ENCODE measurements around the gene TCF20. TPM values are rescaled to one million over a fixed set of nuclear protein-coding genes. Genes with fewer than 3 reads are reported as not detected.

Gene TCF20
- total RNA-seq, 1 experiment from 2014 or later, result 56.4 TPM

- Mint-ChIP-seq H3K9me3 (ENCODE audit: unreplicated experiment) (no peaks in the 10 kb centered on the region), H3K4me3 (ENCODE audit: unreplicated experiment) (no peak overlapping the region), H3K27me3 (ENCODE audit: insufficient read depth, unreplicated experiment) (no peaks in the 10 kb centered on the region), H3K36me3 (ENCODE audit: insufficient read depth, unreplicated experiment) (no peaks in the 10 kb centered on the region), H3K4me1 (ENCODE audit: insufficient read depth, unreplicated experiment) (peaks cover 32% of the 10 kb centered on the region), H3K27ac (ENCODE audit: low read depth, unreplicated experiment) (no peak overlapping the region)
- ChIA-PET CTCF (interaction anchor here (1.5 kb wide), 1 partner anchor 10 kb away, joined by 5 read pairs; no protein-coding TSS in a partner anchor), POLR2A (interaction anchor here (0.6 to 1.1 kb wide), 2 partner anchors 9 to 42 kb away, joined by 3 to 4 read pairs; no protein-coding TSS in a partner anchor)
- DNase-seq (ENCODE audit: unreplicated experiment), result peak; percentile 25
- intact Hi-C loops (cut with micrococcal nuclease), result no loop called here
- no TSS peak for BruUV-seq (replicated peaks)
- TF ChIP-seq, protein P1, sequence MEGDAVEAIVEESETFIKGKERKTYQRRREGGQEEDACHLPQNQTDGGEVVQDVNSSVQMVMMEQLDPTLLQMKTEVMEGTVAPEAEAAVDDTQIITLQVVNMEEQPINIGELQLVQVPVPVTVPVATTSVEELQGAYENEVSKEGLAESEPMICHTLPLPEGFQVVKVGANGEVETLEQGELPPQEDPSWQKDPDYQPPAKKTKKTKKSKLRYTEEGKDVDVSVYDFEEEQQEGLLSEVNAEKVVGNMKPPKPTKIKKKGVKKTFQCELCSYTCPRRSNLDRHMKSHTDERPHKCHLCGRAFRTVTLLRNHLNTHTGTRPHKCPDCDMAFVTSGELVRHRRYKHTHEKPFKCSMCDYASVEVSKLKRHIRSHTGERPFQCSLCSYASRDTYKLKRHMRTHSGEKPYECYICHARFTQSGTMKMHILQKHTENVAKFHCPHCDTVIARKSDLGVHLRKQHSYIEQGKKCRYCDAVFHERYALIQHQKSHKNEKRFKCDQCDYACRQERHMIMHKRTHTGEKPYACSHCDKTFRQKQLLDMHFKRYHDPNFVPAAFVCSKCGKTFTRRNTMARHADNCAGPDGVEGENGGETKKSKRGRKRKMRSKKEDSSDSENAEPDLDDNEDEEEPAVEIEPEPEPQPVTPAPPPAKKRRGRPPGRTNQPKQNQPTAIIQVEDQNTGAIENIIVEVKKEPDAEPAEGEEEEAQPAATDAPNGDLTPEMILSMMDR (IDR thresholded peaks at IDR 0.05; ENCODE audit: unreplicated experiment), result no peak
Observed at GRCh38 chr22:42229455-42230149, 40.9 kb downstream of the TCF20 start.

- ChIA-PET CTCF (interaction anchor here (0.6 kb wide), 1 partner anchor 987 kb away, joined by 3 read pairs; no protein-coding TSS in a partner anchor), POLR2A (no interaction called here)
- TF ChIP-seq, protein P1 (IDR thresholded peaks at IDR 0.05; ENCODE audit: unreplicated experiment), result no peak
- H3K36me3 Mint-ChIP-seq (ENCODE audit: insufficient read depth, unreplicated experiment), result no peaks in the 10 kb centered on the region
- no TSS peak for BruUV-seq (replicated peaks)
- H3K27ac Mint-ChIP-seq (ENCODE audit: low read depth, unreplicated experiment), result no peak overlapping the region
- H3K4me1 Mint-ChIP-seq (ENCODE audit: insufficient read depth, unreplicated experiment), result peaks cover 32% of the 10 kb centered on the region
- no peaks in the 10 kb centered on the region for H3K9me3 Mint-ChIP-seq (ENCODE audit: unreplicated experiment)
- H3K4me3 Mint-ChIP-seq (ENCODE audit: unreplicated experiment), result no peak overlapping the region
- DNase-seq (ENCODE audit: unreplicated experiment), result no peak
- H3K27me3 Mint-ChIP-seq (ENCODE audit: insufficient read depth, unreplicated experiment), result no peaks in the 10 kb centered on the region
- intact Hi-C loops (cut with micrococcal nuclease), result no loop called here
Observed at GRCh38 chr22:42228483-42228882, 42.0 kb downstream of the TCF20 start.

- no TSS peak for BruUV-seq (replicated peaks)
- H3K4me3 Mint-ChIP-seq (ENCODE audit: unreplicated experiment), result no peak overlapping the region
- DNase-seq (ENCODE audit: unreplicated experiment), result no peak
- no peak overlapping the region for H3K27ac Mint-ChIP-seq (ENCODE audit: low read depth, unreplicated experiment)
- POLR2A ChIA-PET, result interaction anchor here (1.2 kb wide), 1 partner anchor 11 kb away, joined by 3 read pairs; no protein-coding TSS in a partner anchor
- H3K27me3 Mint-ChIP-seq (ENCODE audit: insufficient read depth, unreplicated experiment), result no peaks in the 10 kb centered on the region
- no peaks in the 10 kb centered on the region for H3K9me3 Mint-ChIP-seq (ENCODE audit: unreplicated experiment)
- TF ChIP-seq, protein P1 (IDR thresholded peaks at IDR 0.05; ENCODE audit: unreplicated experiment), result no peak
- intact Hi-C loops (cut with micrococcal nuclease), result no loop called here
- H3K36me3 Mint-ChIP-seq (ENCODE audit: insufficient read depth, unreplicated experiment), result no peaks in the 10 kb centered on the region
- peaks cover 32% of the 10 kb centered on the region for H3K4me1 Mint-ChIP-seq (ENCODE audit: insufficient read depth, unreplicated experiment)
- CTCF ChIA-PET, result no interaction called here
Observed at GRCh38 chr22:42227435-42227834, 43.0 kb downstream of the TCF20 start.

- DNase-seq (ENCODE audit: unreplicated experiment), result no peak
- Mint-ChIP-seq H3K9me3 (ENCODE audit: unreplicated experiment) (no peaks in the 10 kb centered on the region), H3K27me3 (ENCODE audit: insufficient read depth, unreplicated experiment) (no peaks in the 10 kb centered on the region), H3K4me1 (ENCODE audit: insufficient read depth, unreplicated experiment) (peaks cover 32% of the 10 kb centered on the region), H3K4me3 (ENCODE audit: unreplicated experiment) (no peak overlapping the region), H3K36me3 (ENCODE audit: insufficient read depth, unreplicated experiment) (no peaks in the 10 kb centered on the region), H3K27ac (ENCODE audit: low read depth, unreplicated experiment) (no peak overlapping the region)
- ChIA-PET POLR2A (interaction anchor here (1.0 kb wide), 1 partner anchor 9 kb away, joined by 3 read pairs; no protein-coding TSS in a partner anchor), CTCF (no interaction called here)
- TF ChIP-seq, protein P1 (IDR thresholded peaks at IDR 0.05; ENCODE audit: unreplicated experiment), result no peak
- intact Hi-C loops (cut with micrococcal nuclease), result no loop called here
- BruUV-seq (replicated peaks), result no TSS peak
Observed at GRCh38 chr22:42225841-42226240, 44.6 kb downstream of the TCF20 start.
